Myocyte (in vitro differentiated cells): ENCODE results near the gene MLPH. TPM values are rescaled to one million over a fixed set of nuclear protein-coding genes. Genes with fewer than 3 reads are reported as not detected.

Experiments
- DNase-seq: peaks from one replicate; pipeline ENCODE4 v3.0.0-alpha.2; 2012; ENCODE audit warnings: low read depth
- total RNA-seq: library from RNA; depleted of rRNA; stranded (reverse); fragments of >200 nt; gene quantifications from 2 replicates; pipeline ENCODE4 v1.2.3, GENCODE V29; 2014

The MLPH gene
- total RNA-seq, 1 donor from 2014 or later: 51.0 TPM

GRCh38 chr2:237564526-237565131 lies 77.6 kb downstream of the MLPH start:
- peak; percentile 60 for DNase-seq

GRCh38 chr2:237565974-237566373 lies 78.9 kb downstream of the MLPH start:
- no peak for DNase-seq

- DNase-seq: no peak
These were observed 79.6 kb downstream of the MLPH start, which contains the start of gene PRLH for GRCh38 chr2:237566401-237567235. PRLH (plus strand) TSS chr2:237566574; CDS start chr2:237566574, 0 bp downstream.

- DNase-seq: no peak
These were observed 80.4 kb downstream of the MLPH start for GRCh38 chr2:237567276-237568029.

- no peak for DNase-seq
These were observed 81.1 kb downstream of the MLPH start for GRCh38 chr2:237568121-237568660.

- no peak for DNase-seq
These were observed 82.0 kb downstream of the MLPH start for GRCh38 chr2:237569041-237569440.

GRCh38 chr2:237569896-237570295 lies 82.8 kb downstream of the MLPH start:
- DNase-seq: no peak

- DNase-seq: no peak
These were observed 83.8 kb downstream of the MLPH start for GRCh38 chr2:237570776-237571335.

- no peak for DNase-seq
These were observed 84.5 kb downstream of the MLPH start for GRCh38 chr2:237571551-237571950.

GRCh38 chr2:237572021-237572741 lies 85.1 kb downstream of the MLPH start:
- DNase-seq: peak; percentile 88

GRCh38 chr2:237572742-237573101 lies 85.7 kb downstream of the MLPH start:
- no peak for DNase-seq

GRCh38 chr2:237573721-237574415 lies 86.8 kb downstream of the MLPH start:
- DNase-seq: no peak

- DNase-seq: no peak
These were observed 87.4 kb downstream of the MLPH start for GRCh38 chr2:237574467-237574866.

GRCh38 chr2:237574894-237575868 lies 88.1 kb downstream of the MLPH start:
- DNase-seq: no peak

GRCh38 chr2:237575869-237576862 lies 89.1 kb downstream of the MLPH start:
- no peak for DNase-seq

GRCh38 chr2:237576974-237577373 lies 89.9 kb downstream of the MLPH start:
- DNase-seq: no peak

GRCh38 chr2:237577458-237577857 lies 90.4 kb downstream of the MLPH start:
- DNase-seq: no peak
